ENCODE results near the gene MYO1F. TPM values are rescaled to one million over a fixed set of nuclear protein-coding genes. Genes with fewer than 3 reads are reported as not detected.
A peak's percentile ranks its signal among the peaks of the same experiment; 100 is the strongest.

The MYO1F gene
- total and polyA plus RNA-seq, 2 of the 13 experiments (the other 11 are each of a cell fraction or from before 2014, with no cell fraction given): 0.09 to 0.13 TPM

GRCh38 chr19:8513687-8514504, 63.3 kb downstream of the MYO1F start, which contains the start of gene ZNF414 (continued):
- TF ChIP-seq ARID5B (CRISPR knock-in tag; IDR thresholded peaks at IDR 0.05) (peak; percentile 11; the same call in 1 of the 2 replicates), BCLAF1 (IDR thresholded peaks at IDR 0.05) (no peak), MXI1 (IDR thresholded peaks at IDR 0.05; ENCODE audit: borderline replicate concordance, low read depth, low read length) (peak; percentile 12), TEAD3 (CRISPR knock-in tag; optimal IDR thresholded peaks at IDR 0.05; ENCODE audit: borderline replicate concordance) (no peak), CENPT (CRISPR knock-in tag; IDR thresholded peaks at IDR 0.05; ENCODE audit: low read depth) (no peak), ZNF713 (CRISPR knock-in tag; IDR thresholded peaks at IDR 0.05) (no peak), IKZF1 (IDR thresholded peaks at IDR 0.05) (no peak), ZNF609 (CRISPR knock-in tag; IDR thresholded peaks at IDR 0.05; ENCODE audit: borderline replicate concordance) (0 out of 2 replicates have a peak, but pooled peaks have one; percentile 9), ZNF451 (CRISPR knock-in tag; IDR thresholded peaks at IDR 0.05) (peak; percentile 67; the same call in 1 of the 2 replicates), ZNF430 (CRISPR knock-in tag; IDR thresholded peaks at IDR 0.05) (no peak), NFIB (CRISPR knock-in tag; IDR thresholded peaks at IDR 0.05; ENCODE audit: borderline replicate concordance) (no peak), ZNF557 (CRISPR knock-in tag; IDR thresholded peaks at IDR 0.05) (no peak), ZNF101 (CRISPR knock-in tag; IDR thresholded peaks at IDR 0.05; ENCODE audit: borderline replicate concordance, low read depth) (no peak), DR1 (CRISPR knock-in tag; IDR thresholded peaks at IDR 0.05) (peak; percentile 43; the same call in 1 of the 2 replicates), ZNF362 (CRISPR knock-in tag; IDR thresholded peaks at IDR 0.05; ENCODE audit: borderline replicate concordance) (no peak), SMARCE1 (IDR thresholded peaks at IDR 0.05; ENCODE audit: borderline replicate concordance) (no peak)

Data from HepG2 (cell line).